ENCODE data around the gene RPH3AL.
A peak's percentile ranks its signal among the peaks of the same experiment; 100 is the strongest.
"Not testable (repeated sequence)": the region's sequence is repeated elsewhere in the genome, so short reads cannot be mapped to it uniquely, and the experiment has no call there.

RPH3AL gene

GRCh38 chr17:278676-279059 is 73.9 kb downstream of the RPH3AL start:
- DNase-seq (ENCODE audit: low read depth), result no peak
- H3K4me3 ChIP-seq (ENCODE audit: low read depth, low read length), result no peak overlapping the region
- TF ChIP-seq MAX (IDR thresholded peaks at IDR 0.05; ENCODE audit: low read depth, low read length) (no peak), MYC (IDR thresholded peaks at IDR 0.05; ENCODE audit: low read depth, low read length) (no peak), POLR2A (IDR thresholded peaks at IDR 0.05; ENCODE audit: extremely low read depth, insufficient read length) (no peak), CTCF (IDR thresholded peaks at IDR 0.05; ENCODE audit: low read depth, low read length) (no peak)

- no peak for DNase-seq (ENCODE audit: low read depth)
- TF ChIP-seq MAX (IDR thresholded peaks at IDR 0.05; ENCODE audit: low read depth, low read length) (no peak), CTCF (IDR thresholded peaks at IDR 0.05; ENCODE audit: low read depth, low read length) (no peak), MYC (IDR thresholded peaks at IDR 0.05; ENCODE audit: low read depth, low read length) (no peak), POLR2A (IDR thresholded peaks at IDR 0.05; ENCODE audit: extremely low read depth, insufficient read length) (no peak)
Measured at GRCh38 chr17:278055-278675, 74.4 kb downstream of the RPH3AL start.

GRCh38 chr17:274902-275301 is 77.7 kb downstream of the RPH3AL start:
- TF ChIP-seq MYC (IDR thresholded peaks at IDR 0.05; ENCODE audit: low read depth, low read length) (no peak), POLR2A (IDR thresholded peaks at IDR 0.05; ENCODE audit: extremely low read depth, insufficient read length) (no peak), CTCF (IDR thresholded peaks at IDR 0.05; ENCODE audit: low read depth, low read length) (no peak), MAX (IDR thresholded peaks at IDR 0.05; ENCODE audit: low read depth, low read length) (no peak)
- no peak overlapping the region for H3K4me3 ChIP-seq (ENCODE audit: low read depth, low read length)
- DNase-seq (ENCODE audit: low read depth), result no peak

More at GRCh38 chr17:278055-278675, 74.4 kb downstream of the RPH3AL start:
- no peak overlapping the region for H3K4me3 ChIP-seq (ENCODE audit: low read depth, low read length)

GRCh38 chr17:273981-274832 is 78.4 kb downstream of the RPH3AL start:
- peak; percentile 45 for DNase-seq (ENCODE audit: low read depth)
- TF ChIP-seq POLR2A (IDR thresholded peaks at IDR 0.05; ENCODE audit: extremely low read depth, insufficient read length) (no peak), MAX (IDR thresholded peaks at IDR 0.05; ENCODE audit: low read depth, low read length) (peak; percentile 80), MYC (IDR thresholded peaks at IDR 0.05; ENCODE audit: low read depth, low read length) (peak; percentile 55), CTCF (IDR thresholded peaks at IDR 0.05; ENCODE audit: low read depth, low read length) (no peak)
- H3K4me3 ChIP-seq (ENCODE audit: low read depth, low read length), result no peak overlapping the region

- DNase-seq (ENCODE audit: low read depth); H3K4me3 ChIP-seq (ENCODE audit: low read depth, low read length): not testable (repeated sequence)
Measured at GRCh38 chr17:272856-273255, 79.8 kb downstream of the RPH3AL start.

GRCh38 chr17:271928-272623 is 80.5 kb downstream of the RPH3AL start:
- not testable (repeated sequence) for H3K4me3 ChIP-seq (ENCODE audit: low read depth, low read length); DNase-seq (ENCODE audit: low read depth)

All from NB4 (cell line).